Measurements from ENCODE around the gene CABLES1. TPM values are rescaled to one million over a fixed set of nuclear protein-coding genes. Genes with fewer than 3 reads are reported as not detected.

Gene CABLES1
- polyA plus RNA-seq, 6 donors from 2014 or later, result 0.10 to 0.63 (median 0.21) TPM; not detected in 2

DNA sequence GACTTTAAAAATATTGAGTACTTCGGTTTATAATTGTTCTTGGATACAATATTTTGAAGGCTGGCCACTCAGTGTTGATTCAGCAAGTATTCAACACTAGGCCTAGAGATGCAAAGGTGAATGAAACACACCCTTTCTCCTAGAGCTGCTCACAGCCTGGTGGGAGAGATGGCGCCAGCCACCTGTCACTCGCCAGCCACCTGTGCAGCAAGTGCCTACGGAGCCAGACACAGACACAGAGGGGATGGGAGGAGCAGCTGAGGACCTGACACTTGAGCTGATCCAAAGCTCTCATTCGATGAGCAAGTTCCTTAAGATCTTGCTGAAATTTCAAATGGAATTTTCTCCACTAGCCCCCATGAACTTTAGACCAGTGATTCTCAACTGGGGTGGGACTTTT is 166.7 kb downstream of the CABLES1 start:
- H3K27me3 Mint-ChIP-seq, result no peaks in the 10 kb centered on the region
- H3K4me3 Mint-ChIP-seq, result no peak overlapping the region
- DNase-seq (no peak), ATAC-seq (ENCODE audit: low read depth in 2 of 2) (no peak)
- peaks cover 19 to 21% of the 10 kb centered on the region in 2 donors for H3K36me3 Mint-ChIP-seq
- no peaks in the 10 kb centered on the region for H3K9me3 Mint-ChIP-seq
- no peak overlapping the region for H3K27ac Mint-ChIP-seq
- H3K4me1 Mint-ChIP-seq, result peaks cover 0 to 2% (median 0%) of the 10 kb centered on the region in 3 donors

DNA sequence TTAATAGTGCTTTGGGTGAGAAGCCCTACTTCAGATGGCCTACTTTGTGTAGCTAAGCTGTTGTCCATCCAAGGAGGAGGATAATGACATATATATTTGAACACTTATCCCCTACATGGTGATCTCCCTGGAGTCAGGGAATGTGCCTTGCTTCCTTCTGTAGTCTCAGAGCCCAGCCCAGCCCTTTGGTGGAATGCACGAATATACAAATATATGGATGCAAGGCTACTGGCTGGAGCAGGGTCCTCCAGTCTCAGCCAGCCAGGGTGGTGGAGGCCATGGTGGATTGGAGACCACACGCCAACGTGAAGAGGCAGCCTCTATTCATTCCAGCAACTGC is 167.2 kb downstream of the CABLES1 start:
- peaks cover 18 to 21% of the 10 kb centered on the region in 2 donors for H3K36me3 Mint-ChIP-seq
- H3K27ac Mint-ChIP-seq, result no peak overlapping the region
- H3K27me3 Mint-ChIP-seq, result no peaks in the 10 kb centered on the region
- peaks cover 0 to 6% (median 0%) of the 10 kb centered on the region in 3 donors for H3K4me1 Mint-ChIP-seq
- ATAC-seq (ENCODE audit: low read depth in 2 of 2), result no peak
- DNase-seq, result no peak
- H3K4me3 Mint-ChIP-seq, result peak overlapping the region in 1 of 8 donors; percentile 70
- H3K9me3 Mint-ChIP-seq, result no peaks in the 10 kb centered on the region

DNA sequence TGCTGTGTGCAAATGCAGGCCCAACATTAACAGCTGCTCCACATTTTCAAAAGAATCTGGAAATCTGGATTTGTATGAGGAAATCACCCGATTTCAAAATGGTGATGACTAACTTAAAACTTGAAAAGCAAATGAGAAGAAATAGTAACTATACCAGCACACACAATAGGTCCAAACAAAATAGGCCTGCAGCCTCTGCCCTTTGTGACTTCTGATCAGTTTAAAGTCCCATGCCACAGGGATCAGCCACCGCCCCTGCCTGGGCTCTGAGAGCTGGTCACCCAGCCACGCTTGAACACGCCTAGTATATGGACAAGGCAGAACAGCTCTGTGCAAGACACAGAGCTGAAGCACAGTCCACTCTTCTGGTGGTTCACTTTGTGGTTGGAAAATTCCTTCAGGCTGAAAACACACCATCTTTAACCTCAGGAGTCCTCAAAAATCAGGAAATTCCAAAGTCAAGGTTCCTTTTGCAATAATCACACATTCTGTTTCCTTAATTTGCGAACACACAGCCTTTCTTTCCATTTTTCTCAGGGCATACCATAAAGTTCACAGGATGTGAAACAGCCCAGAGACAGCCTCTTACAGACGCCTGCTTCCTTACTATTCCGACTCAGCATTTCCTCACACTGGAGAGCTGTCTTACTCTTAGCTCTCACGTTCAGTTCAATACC is 167.7 kb downstream of the CABLES1 start:
- H3K36me3 Mint-ChIP-seq, result peaks cover 15 to 17% of the 10 kb centered on the region in 2 donors
- peak overlapping the region in 1 of 6 donors; percentile 59 for H3K27ac Mint-ChIP-seq
- H3K4me1 Mint-ChIP-seq, result peaks cover 0 to 6% (median under 1%) of the 10 kb centered on the region in 3 donors
- ATAC-seq (ENCODE audit: low read depth in 2 of 2) (no peak), DNase-seq (no peak)
- no peaks in the 10 kb centered on the region for H3K27me3 Mint-ChIP-seq
- no peaks in the 10 kb centered on the region for H3K9me3 Mint-ChIP-seq
- H3K4me3 Mint-ChIP-seq, result no peak overlapping the region

DNA sequence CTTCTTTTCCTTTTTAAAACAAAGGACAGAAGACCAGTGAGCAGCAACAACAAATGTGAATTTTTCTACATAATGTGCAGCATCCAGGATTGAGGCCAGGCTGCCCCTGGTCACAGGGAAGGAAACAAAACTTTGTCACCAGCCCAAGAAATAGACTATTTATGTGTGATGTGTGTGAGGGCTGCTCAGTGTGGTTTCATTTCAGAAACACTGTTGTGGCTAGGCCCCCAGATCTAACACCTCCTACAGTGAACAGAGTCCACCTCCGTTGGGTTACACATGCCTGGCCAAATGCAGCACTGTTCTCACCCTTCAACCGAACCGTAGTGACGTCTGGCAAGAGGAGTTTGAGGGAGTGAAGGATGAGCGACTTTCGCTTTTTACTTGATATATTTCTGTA is 171.5 kb downstream of the CABLES1 start:
- no peaks in the 10 kb centered on the region for H3K9me3 Mint-ChIP-seq
- H3K4me1 Mint-ChIP-seq, result peaks cover 7 to 14% (median 10%) of the 10 kb centered on the region in 3 donors
- no peak for DNase-seq
- ATAC-seq (ENCODE audit: low read depth in 2 of 2), result no peak
- no peak overlapping the region for H3K4me3 Mint-ChIP-seq
- H3K27me3 Mint-ChIP-seq, result no peaks in the 10 kb centered on the region
- peaks cover 12 to 19% of the 10 kb centered on the region in 2 donors for H3K36me3 Mint-ChIP-seq
- H3K27ac Mint-ChIP-seq, result no peak overlapping the region

DNA sequence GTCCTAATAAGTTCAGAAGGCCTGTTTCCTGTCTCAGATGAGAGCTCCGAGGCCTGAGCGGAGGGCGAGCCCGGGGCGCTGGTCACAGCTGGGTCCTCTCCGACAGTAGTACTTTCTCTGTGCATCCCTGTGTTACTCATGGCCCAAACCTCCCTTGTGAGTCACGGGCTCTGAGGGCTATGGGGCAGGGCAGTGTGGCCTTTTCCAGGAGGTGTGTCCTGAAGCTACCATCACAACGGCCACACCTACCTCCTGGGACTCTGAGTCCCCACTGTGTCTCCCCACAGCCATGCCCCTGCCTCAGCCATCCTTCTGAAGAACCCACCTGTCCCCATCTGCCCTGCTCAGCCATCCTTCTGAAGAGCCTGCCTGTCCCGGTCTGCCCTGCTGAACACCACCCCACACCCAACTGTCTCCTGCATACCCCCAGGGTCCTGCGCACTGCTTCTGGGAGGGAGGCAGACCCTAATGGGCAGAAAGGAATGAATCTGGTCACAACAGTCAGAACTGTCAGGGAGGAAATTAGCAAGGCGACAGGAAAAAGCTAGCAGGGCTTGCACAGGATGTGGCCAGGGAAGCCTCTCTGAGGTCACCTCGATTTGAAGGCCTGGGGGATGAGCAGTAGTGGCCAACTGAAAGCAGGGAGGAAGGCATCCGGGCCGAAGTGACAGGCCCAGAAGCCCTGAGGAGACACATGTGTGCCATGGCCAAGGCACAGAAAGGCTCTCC is 172.4 kb downstream of the CABLES1 start:
- DNase-seq, result no peak
- H3K4me3 Mint-ChIP-seq, result no peak overlapping the region
- H3K27me3 Mint-ChIP-seq, result no peaks in the 10 kb centered on the region
- H3K27ac Mint-ChIP-seq, result no peak overlapping the region
- no peak for ATAC-seq (ENCODE audit: low read depth in 2 of 2)
- no peaks in the 10 kb centered on the region for H3K9me3 Mint-ChIP-seq
- peaks cover 7 to 14% (median 10%) of the 10 kb centered on the region in 3 donors for H3K4me1 Mint-ChIP-seq
- H3K36me3 Mint-ChIP-seq, result peaks cover 12 to 19% of the 10 kb centered on the region in 2 donors

Other genes with a start within 250 kb of the CABLES1 start
- gene RBBP8, start 202.2 kb upstream of the CABLES1 start, polyA plus RNA-seq (ENCODE audit: low read depth in 6 of 6), result 10 to 100 TPM in 3 of 6 donors, 1 to 10 TPM in 3; 6.4 to 12.3 (median 9.9) TPM